GM12878 (cell line): ENCODE results near the gene TOPORS. TPM values are rescaled to one million over a fixed set of nuclear protein-coding genes. Genes with fewer than 3 reads are reported as not detected.

ENCODE experiments used
- ATAC-seq: fragments of 200-7000 bp; cut with Tn5 transposase; 3 replicates; pipeline ENCODE4 v1.9.1; 2020; ENCODE audit warnings: mild to moderate bottlenecking, moderate library complexity
- BruUV-seq: library from RNA; stranded (reverse); fragments of 400-500 nt; replicated peaks from 2 replicates; lab custom pipeline; 2021; lab: Mats Ljungman, UMichigan
- CTCF ChIA-PET: fragments of 300-600 bp; sonication (Branson Sonifier 250); formaldehyde crosslinking; extraction: SDS; loops from one replicate; lab custom pipeline; 2021; ENCODE audit warnings: inconsistent platforms; lab: Yijun Ruan, JAX
- POLR2A ChIA-PET: fragments of 350-600 bp; formaldehyde crosslinking; extraction: SDS; loops from one replicate; lab custom pipeline; 2021; ENCODE audit warnings: inconsistent platforms; lab: Charles Lee
- RAD21 ChIA-PET: fragments of 300-600 bp; sonication (Branson Sonifier 250); formaldehyde crosslinking; loops from one replicate; lab custom pipeline; 2023; ENCODE audit warnings: antibody characterized with exemption; ENCODE audit not compliant: unreplicated experiment; lab: Charles Lee
- SMC1A ChIA-PET: fragments of 300-600 bp; sonication (Branson Sonifier 250); formaldehyde crosslinking; loops from one replicate; lab custom pipeline; 2023; ENCODE audit not compliant: unreplicated experiment, uncharacterized antibody; lab: Charles Lee
- DNase-seq: peaks from one replicate; pipeline ENCODE4 v3.0.0-alpha.2; 2011; ENCODE audit warnings: low read depth, low spot score
- FAIRE-seq: peaks from 3 replicates; lab custom pipeline; 2011; peaks lifted over from hg19 to GRCh38; lab: Jason Lieb, UNC
- H2AFZ ChIP-seq: 2 replicates; pipeline ENCODE4 v1.6.0; 2011; ENCODE audit warnings: low read depth, low read length, control low read depth; ENCODE audit not compliant: control insufficient read depth
- H3K27ac ChIP-seq: 2 replicates; pipeline ENCODE4 v1.5.1; 2011; ENCODE audit warnings: control low read depth; ENCODE audit not compliant: control insufficient read depth, insufficient read depth
- H3K27me3 ChIP-seq, 2 experiments: replicated peaks in 1 of 2; 2 replicates each; pipeline versions ENCODE4 v1.6.0 to v1.6.1; 2011; ENCODE audit warnings: low read length in 1 of 2; ENCODE audit not compliant: control insufficient read depth in 2 of 2, insufficient read depth in 2 of 2
- H3K36me3 ChIP-seq, 2 experiments: 2 replicates each; pipeline ENCODE4 v1.5.1; 2011; ENCODE audit warnings: low read length in 1 of 2; ENCODE audit not compliant: control insufficient read depth in 2 of 2, insufficient read depth in 2 of 2
- H3K4me1 ChIP-seq: 2 replicates; pipeline ENCODE4 v1.6.1; 2011; ENCODE audit warnings: mild to moderate bottlenecking, low read length, moderate library complexity, mixed read lengths; ENCODE audit not compliant: control insufficient read depth, insufficient read depth
- H3K4me2 ChIP-seq: 2 replicates; pipeline ENCODE4 v1.6.0; 2011; ENCODE audit warnings: control low read depth; ENCODE audit not compliant: control insufficient read depth, insufficient read depth
- H3K4me3 ChIP-seq: fragments of 200-600 bp; sonication (generic); 2 replicates; pipeline ENCODE4 v1.5.1; 2016
- H3K79me2 ChIP-seq: 2 replicates; pipeline ENCODE4 v1.6.0; 2011; ENCODE audit warnings: low read length; ENCODE audit not compliant: control insufficient read depth, insufficient read depth
- H3K9ac ChIP-seq: 2 replicates; pipeline ENCODE4 v1.8.0; 2011; ENCODE audit warnings: low read length, control low read depth, mixed read lengths; ENCODE audit not compliant: control insufficient read depth, insufficient read depth
- H3K9me3 ChIP-seq: replicated peaks from 3 replicates; pipeline ENCODE4 v1.5.1; 2011; ENCODE audit warnings: mild to moderate bottlenecking, low read length; ENCODE audit not compliant: control insufficient read depth, insufficient read depth
- H4K20me1 ChIP-seq: 2 replicates; pipeline ENCODE4 v1.6.0; 2011; ENCODE audit not compliant: control insufficient read depth, insufficient read depth
- BCLAF1 ChIP-seq: fragments of 450-650 bp; IDR thresholded peaks from 2 replicates; pipeline ENCODE4 v1.6.1; 2017; ENCODE audit warnings: antibody characterized with exemption, mild to moderate bottlenecking, moderate library complexity
- CBFB ChIP-seq: IDR thresholded peaks from 2 replicates; pipeline ENCODE4 v1.6.1; 2016; ENCODE audit warnings: antibody characterized with exemption, low read depth
- CBX3 ChIP-seq: fragments of 200-600 bp; sonication (generic); IDR thresholded peaks from 2 replicates; pipeline ENCODE4 v1.6.1; 2016; ENCODE audit warnings: low read depth, borderline replicate concordance
- CBX5 ChIP-seq: sonication (generic); IDR thresholded peaks from 2 replicates; pipeline ENCODE4 v1.6.1; 2016; ENCODE audit warnings: low read depth, moderate library complexity, mild to moderate bottlenecking, inconsistent platforms
- CHD2 ChIP-seq: IDR thresholded peaks from 2 replicates; pipeline ENCODE4 v1.6.1; 2011; ENCODE audit warnings: low read depth, low read length, improper control_type of control experiment, borderline replicate concordance
- CREM ChIP-seq: IDR thresholded peaks from 2 replicates; pipeline ENCODE4 v1.6.1; 2014; ENCODE audit warnings: antibody characterized with exemption, low read depth
- HSF1 ChIP-seq: fragments of 150-350 bp; IDR thresholded peaks from 2 replicates; pipeline ENCODE4 v1.6.1; 2014; ENCODE audit warnings: mild to moderate bottlenecking, low read depth, low read length
- POU2F2 ChIP-seq: IDR thresholded peaks from 3 replicates; pipeline ENCODE4 v1.6.1; 2011; ENCODE audit warnings: low read depth, mild to moderate bottlenecking, low read length, borderline replicate concordance
- SREBF1 ChIP-seq: IDR thresholded peaks from 2 replicates; pipeline ENCODE4 v1.6.1; 2012; ENCODE audit warnings: mild to moderate bottlenecking, low read length
- TAF1 ChIP-seq: IDR thresholded peaks from 2 replicates; pipeline ENCODE4 v1.6.1; 2011; ENCODE audit warnings: mild to moderate bottlenecking, low read depth, low read length, borderline replicate concordance
- TCF12 ChIP-seq: IDR thresholded peaks from 2 replicates; pipeline ENCODE4 v1.6.1; 2011; ENCODE audit warnings: low read depth, mild to moderate bottlenecking, low read length
- WGBS: methylation state at CpG from one replicate; pipeline ENCODE4 v1.1.6; 2016; ENCODE audit warnings: low lambda C conversion rate; ENCODE audit not compliant: insufficient replicate concordance, insufficient coverage; ENCODE audit errors: missing lambda C conversion rate; 5-methylcytosine and 5-hydroxymethylcytosine counted together
- in situ Hi-C: fragments of 300-500 bp; cut with MboI; formaldehyde crosslinking; loops from 9 replicates; pipeline ENCODE4 v1.14.3; 2018; ENCODE audit warnings: mixed read lengths
- intact Hi-C: fragments of 100-400 bp; cut with micrococcal nuclease; formaldehyde crosslinking; loops from one replicate; pipeline ENCODE4 v1.14.2; 2022; ENCODE audit not compliant: unreplicated experiment
- polyA plus RNA-seq, 11 experiments: library from polyadenylated mRNA; depleted of rRNA in 4 of 11; unstranded in 6 of 11; stranded (reverse) in 5 of 11; fragments of >200 nt; fragmentation: Nextera tagmentation in 4 of 11; fragmentation: Illumina TruSeq in 1 of 11; extraction: Ambion mirVana in 4 of 11; extraction: Trizol in 1 of 11; gene quantifications; 1 replicate in 1 of 11; 2 replicates in 10 of 11; pipeline versions ENCODE4 v1.2.1 to v1.2.3, GENCODE V29; 2011 to 2016; ENCODE audit warnings: inconsistent platforms in 2 of 11, missing spikeins in 2 of 11, low read depth in 1 of 11
- total RNA-seq, 4 experiments: library from RNA; depleted of rRNA in 3 of 4; stranded (reverse); fragments of >200 nt in 3 of 4; fragmentation: Illumina TruSeq in 1 of 4; extraction: Trizol in 1 of 4; gene quantifications; 2 replicates each; pipeline versions ENCODE4 v1.2.1 to v1.2.3, GENCODE V29; 2013 to 2021
- TF ChIP-seq, protein P1 (sequence below): IDR thresholded peaks from 2 replicates; pipeline ENCODE4 v1.6.1; 2012; ENCODE audit warnings: low read depth, low read length, improper control_type of control experiment
- TF ChIP-seq, protein P2 (sequence below): fragments of 450-650 bp; IDR thresholded peaks from 2 replicates; pipeline ENCODE4 v1.6.1; 2017; ENCODE audit warnings: mild to moderate bottlenecking, moderate library complexity

TOPORS gene
- total and polyA plus RNA-seq, 10 of the 15 experiments (the other 5 are each of a cell fraction or from before 2014, with no cell fraction given): 6.0 to 27.8 (median 14.3) TPM

DNA sequence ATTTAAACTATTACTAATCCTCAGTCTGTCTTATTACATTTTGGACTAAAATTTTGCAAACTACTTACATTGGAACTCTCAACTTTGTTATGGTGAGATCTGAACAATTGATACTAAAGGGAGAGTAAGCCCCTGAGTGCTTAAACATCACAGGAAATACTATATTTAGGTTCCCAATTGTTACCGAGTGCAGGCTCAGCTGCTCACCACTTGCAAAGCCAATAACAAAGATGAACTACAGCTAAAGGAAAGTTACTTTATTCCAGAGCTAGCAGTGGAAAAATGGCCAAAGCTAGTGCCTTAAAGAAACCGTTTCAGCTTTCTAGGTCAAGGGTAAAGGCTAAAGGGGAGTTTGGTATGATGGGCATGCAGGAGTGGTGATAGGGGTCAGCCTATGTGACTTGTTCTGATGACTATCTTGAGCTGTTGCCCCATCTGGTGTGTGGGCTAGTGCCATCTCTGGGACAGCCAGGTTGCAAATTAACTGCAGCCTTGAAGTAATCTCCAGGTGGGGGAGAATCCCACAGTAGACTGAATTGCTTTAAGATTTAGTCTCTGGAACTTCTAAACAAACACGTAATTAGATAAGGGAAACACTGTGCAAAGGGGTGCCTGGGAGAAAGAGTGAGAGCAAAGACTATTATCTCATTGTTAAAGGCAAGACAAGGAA is 28.4 kb upstream of the TOPORS start:
- Histone ChIP-seq H3K79me2 (no peaks in the 10 kb centered on the region), H4K20me1 (no peaks in the 10 kb centered on the region), H2AFZ (no peak overlapping the region), H3K27me3 (no peaks in the 10 kb centered on the region), H3K27ac (no peak overlapping the region), H3K9me3 (no peaks in the 10 kb centered on the region), H3K4me1 (peaks cover 4% of the 10 kb centered on the region; the same call in 1 of the 2 replicates), H3K9ac (no peak overlapping the region), H3K4me3 (no peak overlapping the region), H3K4me2 (no peak overlapping the region), H3K36me3 (no peaks in the 10 kb centered on the region)
- ChIA-PET RAD21 (interaction anchor here (0.7 to 12.1 kb wide), 8 partner anchors 9 to 393 kb away, joined by 3 to 368 read pairs (median 4); partner anchors contain the start of genes ACO1 and RIGI), POLR2A (interaction anchor here (2.0 kb wide), 1 partner anchor 202 kb away, joined by 7 read pairs; no protein-coding TSS in a partner anchor), CTCF (interaction anchor here (0.7 to 10.0 kb wide), 47 partner anchors 8 to 655 kb away, joined by 3 to 597 read pairs (median 5); partner anchors contain the start of genes ACO1, NDUFB6 and RIGI), SMC1A (interaction anchor here (0.6 to 7.5 kb wide), 18 partner anchors 8 to 394 kb away, joined by 3 to 285 read pairs (median 6); partner anchors contain the start of genes ACO1 and NDUFB6)
- no peak for DNase-seq
- intact Hi-C loops (loop anchor here (1.0 kb wide), 1 partner anchor 388 kb away; no protein-coding TSS in a partner anchor), in situ Hi-C loops (no loop called here)
- no peak for TF ChIP-seq BCLAF1
- TF ChIP-seq, protein P1, sequence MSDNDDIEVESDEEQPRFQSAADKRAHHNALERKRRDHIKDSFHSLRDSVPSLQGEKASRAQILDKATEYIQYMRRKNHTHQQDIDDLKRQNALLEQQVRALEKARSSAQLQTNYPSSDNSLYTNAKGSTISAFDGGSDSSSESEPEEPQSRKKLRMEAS: no peak
- no peak for TF ChIP-seq POU2F2
- TF ChIP-seq CHD2: no peak
- no peak for TF ChIP-seq TAF1
- TF ChIP-seq HSF1: no peak
- no peak for TF ChIP-seq TCF12
- no peak for TF ChIP-seq SREBF1
- TF ChIP-seq CBFB: no peak
- TF ChIP-seq, protein P2, sequence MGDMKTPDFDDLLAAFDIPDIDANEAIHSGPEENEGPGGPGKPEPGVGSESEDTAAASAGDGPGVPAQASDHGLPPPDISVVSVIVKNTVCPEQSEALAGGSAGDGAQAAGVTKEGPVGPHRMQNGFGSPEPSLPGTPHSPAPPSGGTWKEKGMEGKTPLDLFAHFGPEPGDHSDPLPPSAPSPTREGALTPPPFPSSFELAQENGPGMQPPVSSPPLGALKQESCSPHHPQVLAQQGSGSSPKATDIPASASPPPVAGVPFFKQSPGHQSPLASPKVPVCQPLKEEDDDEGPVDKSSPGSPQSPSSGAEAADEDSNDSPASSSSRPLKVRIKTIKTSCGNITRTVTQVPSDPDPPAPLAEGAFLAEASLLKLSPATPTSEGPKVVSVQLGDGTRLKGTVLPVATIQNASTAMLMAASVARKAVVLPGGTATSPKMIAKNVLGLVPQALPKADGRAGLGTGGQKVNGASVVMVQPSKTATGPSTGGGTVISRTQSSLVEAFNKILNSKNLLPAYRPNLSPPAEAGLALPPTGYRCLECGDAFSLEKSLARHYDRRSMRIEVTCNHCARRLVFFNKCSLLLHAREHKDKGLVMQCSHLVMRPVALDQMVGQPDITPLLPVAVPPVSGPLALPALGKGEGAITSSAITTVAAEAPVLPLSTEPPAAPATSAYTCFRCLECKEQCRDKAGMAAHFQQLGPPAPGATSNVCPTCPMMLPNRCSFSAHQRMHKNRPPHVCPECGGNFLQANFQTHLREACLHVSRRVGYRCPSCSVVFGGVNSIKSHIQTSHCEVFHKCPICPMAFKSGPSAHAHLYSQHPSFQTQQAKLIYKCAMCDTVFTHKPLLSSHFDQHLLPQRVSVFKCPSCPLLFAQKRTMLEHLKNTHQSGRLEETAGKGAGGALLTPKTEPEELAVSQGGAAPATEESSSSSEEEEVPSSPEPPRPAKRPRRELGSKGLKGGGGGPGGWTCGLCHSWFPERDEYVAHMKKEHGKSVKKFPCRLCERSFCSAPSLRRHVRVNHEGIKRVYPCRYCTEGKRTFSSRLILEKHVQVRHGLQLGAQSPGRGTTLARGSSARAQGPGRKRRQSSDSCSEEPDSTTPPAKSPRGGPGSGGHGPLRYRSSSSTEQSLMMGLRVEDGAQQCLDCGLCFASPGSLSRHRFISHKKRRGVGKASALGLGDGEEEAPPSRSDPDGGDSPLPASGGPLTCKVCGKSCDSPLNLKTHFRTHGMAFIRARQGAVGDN: no peak
- no peak for TF ChIP-seq CBX5
- TF ChIP-seq CBX3: no peak
- no peak for TF ChIP-seq CREM
- no peak for FAIRE-seq
- no TSS peak for BruUV-seq
- no peak for ATAC-seq
- 13% methylated on average over 3 of the region's 3 CpGs for WGBS
